Activated CD4-positive, alpha-beta T cell treated with anti-CD3 and anti-CD28 coated beads, Interleukin-2, amount 50 U/mL, for 1 hour (primary cell): Measurements from ENCODE around the gene GNG7.
"Not testable (repeated sequence)": the region's sequence is repeated elsewhere in the genome, so short reads cannot be mapped to it uniquely, and the experiment has no call there.

ENCODE experiments used
- DNase-seq: peaks from one replicate; pipeline ENCODE4 v3.0.0-alpha.2; 2020

Gene GNG7

GRCh38 chr19:2668175-2668763, 34.2 kb downstream of the GNG7 start:
- no peak for DNase-seq

GRCh38 chr19:2667349-2667748, 35.1 kb downstream of the GNG7 start:
- DNase-seq: not testable (repeated sequence)

- no peak for DNase-seq
These were observed 36.0 kb downstream of the GNG7 start for GRCh38 chr19:2666344-2666994.

GRCh38 chr19:2665103-2665502, 37.4 kb downstream of the GNG7 start:
- no peak for DNase-seq

GRCh38 chr19:2663920-2664571, 38.4 kb downstream of the GNG7 start:
- DNase-seq: no peak

- DNase-seq: no peak
These were observed 40.9 kb downstream of the GNG7 start for GRCh38 chr19:2661615-2662014.

- no peak for DNase-seq
These were observed 42.5 kb downstream of the GNG7 start for GRCh38 chr19:2659856-2660432.

- DNase-seq: no peak
These were observed 46.0 kb downstream of the GNG7 start for GRCh38 chr19:2656533-2656932.

- DNase-seq: no peak
These were observed 48.5 kb downstream of the GNG7 start for GRCh38 chr19:2653710-2654707.

- DNase-seq: no peak
These were observed 49.3 kb downstream of the GNG7 start for GRCh38 chr19:2653218-2653617.

GRCh38 chr19:2652504-2653099, 49.9 kb downstream of the GNG7 start:
- DNase-seq: no peak

GRCh38 chr19:2651002-2651733, 51.3 kb downstream of the GNG7 start:
- DNase-seq: not testable (repeated sequence)

GRCh38 chr19:2650515-2650914, 52.0 kb downstream of the GNG7 start:
- DNase-seq: no peak

- peak; percentile 77 for DNase-seq
These were observed 54.0 kb downstream of the GNG7 start for GRCh38 chr19:2648528-2648937.

- no peak for DNase-seq
These were observed 54.4 kb downstream of the GNG7 start for GRCh38 chr19:2648099-2648498.

- no peak for DNase-seq
These were observed 55.5 kb downstream of the GNG7 start for GRCh38 chr19:2646866-2647535.

- no peak for DNase-seq
These were observed 56.7 kb downstream of the GNG7 start for GRCh38 chr19:2645826-2646225.

- not testable (repeated sequence) for DNase-seq
These were observed 59.3 kb downstream of the GNG7 start for GRCh38 chr19:2643123-2643737.

GRCh38 chr19:2641332-2641698, 61.2 kb downstream of the GNG7 start:
- no peak for DNase-seq

GRCh38 chr19:2640563-2641331, 61.7 kb downstream of the GNG7 start:
- DNase-seq: no peak
